ENCODE measurements around the gene LRRC4C. TPM values are rescaled to one million over a fixed set of nuclear protein-coding genes. Genes with fewer than 3 reads are reported as not detected.

LRRC4C gene
- total RNA-seq, 1 experiment from 2014 or later, result 0.72 TPM

DNA sequence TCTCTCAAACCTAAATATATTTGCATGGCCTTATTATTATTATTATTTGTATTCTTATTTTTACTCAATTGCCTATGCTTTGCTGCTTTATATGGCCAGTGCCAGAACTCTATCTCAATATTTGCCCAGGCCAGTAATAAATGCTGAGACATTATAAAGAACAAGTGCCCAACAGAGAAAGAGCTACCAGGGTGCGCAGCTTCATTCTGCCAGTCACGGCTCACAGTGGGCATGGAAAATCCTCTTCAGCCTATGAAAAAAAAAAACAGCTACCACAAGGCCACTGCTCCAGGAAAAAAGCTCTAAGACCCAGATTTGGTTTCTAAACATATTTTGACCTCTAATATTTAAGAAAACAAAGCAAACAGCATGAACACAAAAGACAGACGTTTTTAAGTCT, 1223.6 kb downstream of the LRRC4C start:
- no peaks in the 10 kb centered on the region for H3K36me3 Mint-ChIP-seq
- peaks cover 32% of the 10 kb centered on the region for H3K27me3 Mint-ChIP-seq (ENCODE audit: low read depth)
- H3K4me3 Mint-ChIP-seq, result no peak overlapping the region
- no peak for ATAC-seq
- H3K4me1 Mint-ChIP-seq, result peaks cover 2% of the 10 kb centered on the region
- ChIA-PET POLR2A (interaction anchor here (0.6 kb wide), 1 partner anchor 56 kb away, joined by 3 read pairs; no protein-coding TSS in a partner anchor), CTCF (interaction anchor here (1.4 kb wide), 1 partner anchor 58 kb away, joined by 6 read pairs; no protein-coding TSS in a partner anchor)
- no peak overlapping the region for H3K27ac Mint-ChIP-seq
- no peaks in the 10 kb centered on the region for H3K9me3 Mint-ChIP-seq
- TF ChIP-seq ZNF219 (CRISPR knock-in tag; IDR thresholded peaks at IDR 0.05; ENCODE audit: borderline replicate concordance), result no peak
- TF ChIP-seq SOX15 (CRISPR knock-in tag; IDR thresholded peaks at IDR 0.05), result no peak
- TF ChIP-seq, protein P1, sequence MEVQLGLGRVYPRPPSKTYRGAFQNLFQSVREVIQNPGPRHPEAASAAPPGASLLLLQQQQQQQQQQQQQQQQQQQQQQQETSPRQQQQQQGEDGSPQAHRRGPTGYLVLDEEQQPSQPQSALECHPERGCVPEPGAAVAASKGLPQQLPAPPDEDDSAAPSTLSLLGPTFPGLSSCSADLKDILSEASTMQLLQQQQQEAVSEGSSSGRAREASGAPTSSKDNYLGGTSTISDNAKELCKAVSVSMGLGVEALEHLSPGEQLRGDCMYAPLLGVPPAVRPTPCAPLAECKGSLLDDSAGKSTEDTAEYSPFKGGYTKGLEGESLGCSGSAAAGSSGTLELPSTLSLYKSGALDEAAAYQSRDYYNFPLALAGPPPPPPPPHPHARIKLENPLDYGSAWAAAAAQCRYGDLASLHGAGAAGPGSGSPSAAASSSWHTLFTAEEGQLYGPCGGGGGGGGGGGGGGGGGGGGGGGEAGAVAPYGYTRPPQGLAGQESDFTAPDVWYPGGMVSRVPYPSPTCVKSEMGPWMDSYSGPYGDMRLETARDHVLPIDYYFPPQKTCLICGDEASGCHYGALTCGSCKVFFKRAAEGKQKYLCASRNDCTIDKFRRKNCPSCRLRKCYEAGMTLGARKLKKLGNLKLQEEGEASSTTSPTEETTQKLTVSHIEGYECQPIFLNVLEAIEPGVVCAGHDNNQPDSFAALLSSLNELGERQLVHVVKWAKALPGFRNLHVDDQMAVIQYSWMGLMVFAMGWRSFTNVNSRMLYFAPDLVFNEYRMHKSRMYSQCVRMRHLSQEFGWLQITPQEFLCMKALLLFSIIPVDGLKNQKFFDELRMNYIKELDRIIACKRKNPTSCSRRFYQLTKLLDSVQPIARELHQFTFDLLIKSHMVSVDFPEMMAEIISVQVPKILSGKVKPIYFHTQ (CRISPR knock-in tag; IDR thresholded peaks at IDR 0.05), result no peak
- TF ChIP-seq GRHL2 (CRISPR knock-in tag; IDR thresholded peaks at IDR 0.05; ENCODE audit: insufficient replicate concordance, severe bottlenecking), result no peak
- TF ChIP-seq, protein P2, sequence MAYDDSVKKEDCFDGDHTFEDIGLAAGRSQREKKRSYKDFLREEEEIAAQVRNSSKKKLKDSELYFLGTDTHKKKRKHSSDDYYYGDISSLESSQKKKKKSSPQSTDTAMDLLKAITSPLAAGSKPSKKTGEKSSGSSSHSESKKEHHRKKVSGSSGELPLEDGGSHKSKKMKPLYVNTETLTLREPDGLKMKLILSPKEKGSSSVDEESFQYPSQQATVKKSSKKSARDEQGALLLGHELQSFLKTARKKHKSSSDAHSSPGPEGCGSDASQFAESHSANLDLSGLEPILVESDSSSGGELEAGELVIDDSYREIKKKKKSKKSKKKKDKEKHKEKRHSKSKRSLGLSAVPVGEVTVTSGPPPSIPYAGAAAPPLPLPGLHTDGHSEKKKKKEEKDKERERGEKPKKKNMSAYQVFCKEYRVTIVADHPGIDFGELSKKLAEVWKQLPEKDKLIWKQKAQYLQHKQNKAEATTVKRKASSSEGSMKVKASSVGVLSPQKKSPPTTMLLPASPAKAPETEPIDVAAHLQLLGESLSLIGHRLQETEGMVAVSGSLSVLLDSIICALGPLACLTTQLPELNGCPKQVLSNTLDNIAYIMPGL (CRISPR knock-in tag; IDR thresholded peaks at IDR 0.05), result no peak
- no peak for TF ChIP-seq ZBTB21 (CRISPR knock-in tag; IDR thresholded peaks at IDR 0.05; ENCODE audit: borderline replicate concordance)
- TF ChIP-seq, protein P3, sequence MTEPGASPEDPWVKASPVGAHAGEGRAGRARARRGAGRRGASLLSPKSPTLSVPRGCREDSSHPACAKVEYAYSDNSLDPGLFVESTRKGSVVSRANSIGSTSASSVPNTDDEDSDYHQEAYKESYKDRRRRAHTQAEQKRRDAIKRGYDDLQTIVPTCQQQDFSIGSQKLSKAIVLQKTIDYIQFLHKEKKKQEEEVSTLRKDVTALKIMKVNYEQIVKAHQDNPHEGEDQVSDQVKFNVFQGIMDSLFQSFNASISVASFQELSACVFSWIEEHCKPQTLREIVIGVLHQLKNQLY (CRISPR knock-in tag; IDR thresholded peaks at IDR 0.05), result no peak
- TF ChIP-seq, protein P4, sequence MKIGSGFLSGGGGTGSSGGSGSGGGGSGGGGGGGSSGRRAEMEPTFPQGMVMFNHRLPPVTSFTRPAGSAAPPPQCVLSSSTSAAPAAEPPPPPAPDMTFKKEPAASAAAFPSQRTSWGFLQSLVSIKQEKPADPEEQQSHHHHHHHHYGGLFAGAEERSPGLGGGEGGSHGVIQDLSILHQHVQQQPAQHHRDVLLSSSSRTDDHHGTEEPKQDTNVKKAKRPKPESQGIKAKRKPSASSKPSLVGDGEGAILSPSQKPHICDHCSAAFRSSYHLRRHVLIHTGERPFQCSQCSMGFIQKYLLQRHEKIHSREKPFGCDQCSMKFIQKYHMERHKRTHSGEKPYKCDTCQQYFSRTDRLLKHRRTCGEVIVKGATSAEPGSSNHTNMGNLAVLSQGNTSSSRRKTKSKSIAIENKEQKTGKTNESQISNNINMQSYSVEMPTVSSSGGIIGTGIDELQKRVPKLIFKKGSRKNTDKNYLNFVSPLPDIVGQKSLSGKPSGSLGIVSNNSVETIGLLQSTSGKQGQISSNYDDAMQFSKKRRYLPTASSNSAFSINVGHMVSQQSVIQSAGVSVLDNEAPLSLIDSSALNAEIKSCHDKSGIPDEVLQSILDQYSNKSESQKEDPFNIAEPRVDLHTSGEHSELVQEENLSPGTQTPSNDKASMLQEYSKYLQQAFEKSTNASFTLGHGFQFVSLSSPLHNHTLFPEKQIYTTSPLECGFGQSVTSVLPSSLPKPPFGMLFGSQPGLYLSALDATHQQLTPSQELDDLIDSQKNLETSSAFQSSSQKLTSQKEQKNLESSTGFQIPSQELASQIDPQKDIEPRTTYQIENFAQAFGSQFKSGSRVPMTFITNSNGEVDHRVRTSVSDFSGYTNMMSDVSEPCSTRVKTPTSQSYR (CRISPR knock-in tag; IDR thresholded peaks at IDR 0.05), result no peak
- TF ChIP-seq SP1 (CRISPR knock-in tag; conservative IDR thresholded peaks at IDR 0.05), result no peak
- TF ChIP-seq, protein P5, sequence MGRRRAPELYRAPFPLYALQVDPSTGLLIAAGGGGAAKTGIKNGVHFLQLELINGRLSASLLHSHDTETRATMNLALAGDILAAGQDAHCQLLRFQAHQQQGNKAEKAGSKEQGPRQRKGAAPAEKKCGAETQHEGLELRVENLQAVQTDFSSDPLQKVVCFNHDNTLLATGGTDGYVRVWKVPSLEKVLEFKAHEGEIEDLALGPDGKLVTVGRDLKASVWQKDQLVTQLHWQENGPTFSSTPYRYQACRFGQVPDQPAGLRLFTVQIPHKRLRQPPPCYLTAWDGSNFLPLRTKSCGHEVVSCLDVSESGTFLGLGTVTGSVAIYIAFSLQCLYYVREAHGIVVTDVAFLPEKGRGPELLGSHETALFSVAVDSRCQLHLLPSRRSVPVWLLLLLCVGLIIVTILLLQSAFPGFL (CRISPR knock-in tag; IDR thresholded peaks at IDR 0.05; ENCODE audit: borderline replicate concordance), result no peak
- TF ChIP-seq, protein P6, sequence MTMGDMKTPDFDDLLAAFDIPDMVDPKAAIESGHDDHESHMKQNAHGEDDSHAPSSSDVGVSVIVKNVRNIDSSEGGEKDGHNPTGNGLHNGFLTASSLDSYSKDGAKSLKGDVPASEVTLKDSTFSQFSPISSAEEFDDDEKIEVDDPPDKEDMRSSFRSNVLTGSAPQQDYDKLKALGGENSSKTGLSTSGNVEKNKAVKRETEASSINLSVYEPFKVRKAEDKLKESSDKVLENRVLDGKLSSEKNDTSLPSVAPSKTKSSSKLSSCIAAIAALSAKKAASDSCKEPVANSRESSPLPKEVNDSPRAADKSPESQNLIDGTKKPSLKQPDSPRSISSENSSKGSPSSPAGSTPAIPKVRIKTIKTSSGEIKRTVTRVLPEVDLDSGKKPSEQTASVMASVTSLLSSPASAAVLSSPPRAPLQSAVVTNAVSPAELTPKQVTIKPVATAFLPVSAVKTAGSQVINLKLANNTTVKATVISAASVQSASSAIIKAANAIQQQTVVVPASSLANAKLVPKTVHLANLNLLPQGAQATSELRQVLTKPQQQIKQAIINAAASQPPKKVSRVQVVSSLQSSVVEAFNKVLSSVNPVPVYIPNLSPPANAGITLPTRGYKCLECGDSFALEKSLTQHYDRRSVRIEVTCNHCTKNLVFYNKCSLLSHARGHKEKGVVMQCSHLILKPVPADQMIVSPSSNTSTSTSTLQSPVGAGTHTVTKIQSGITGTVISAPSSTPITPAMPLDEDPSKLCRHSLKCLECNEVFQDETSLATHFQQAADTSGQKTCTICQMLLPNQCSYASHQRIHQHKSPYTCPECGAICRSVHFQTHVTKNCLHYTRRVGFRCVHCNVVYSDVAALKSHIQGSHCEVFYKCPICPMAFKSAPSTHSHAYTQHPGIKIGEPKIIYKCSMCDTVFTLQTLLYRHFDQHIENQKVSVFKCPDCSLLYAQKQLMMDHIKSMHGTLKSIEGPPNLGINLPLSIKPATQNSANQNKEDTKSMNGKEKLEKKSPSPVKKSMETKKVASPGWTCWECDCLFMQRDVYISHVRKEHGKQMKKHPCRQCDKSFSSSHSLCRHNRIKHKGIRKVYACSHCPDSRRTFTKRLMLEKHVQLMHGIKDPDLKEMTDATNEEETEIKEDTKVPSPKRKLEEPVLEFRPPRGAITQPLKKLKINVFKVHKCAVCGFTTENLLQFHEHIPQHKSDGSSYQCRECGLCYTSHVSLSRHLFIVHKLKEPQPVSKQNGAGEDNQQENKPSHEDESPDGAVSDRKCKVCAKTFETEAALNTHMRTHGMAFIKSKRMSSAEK (CRISPR knock-in tag; IDR thresholded peaks at IDR 0.05; ENCODE audit: borderline replicate concordance), result no peak
- no peak for TF ChIP-seq TCF7 (CRISPR knock-in tag; IDR thresholded peaks at IDR 0.05; ENCODE audit: low read depth)
- TF ChIP-seq, protein P7, sequence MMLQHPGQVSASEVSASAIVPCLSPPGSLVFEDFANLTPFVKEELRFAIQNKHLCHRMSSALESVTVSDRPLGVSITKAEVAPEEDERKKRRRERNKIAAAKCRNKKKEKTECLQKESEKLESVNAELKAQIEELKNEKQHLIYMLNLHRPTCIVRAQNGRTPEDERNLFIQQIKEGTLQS (CRISPR knock-in tag; conservative IDR thresholded peaks at IDR 0.05), result no peak
- no peak for TF ChIP-seq ETV6 (CRISPR knock-in tag; IDR thresholded peaks at IDR 0.05)
- TF ChIP-seq, protein P8, sequence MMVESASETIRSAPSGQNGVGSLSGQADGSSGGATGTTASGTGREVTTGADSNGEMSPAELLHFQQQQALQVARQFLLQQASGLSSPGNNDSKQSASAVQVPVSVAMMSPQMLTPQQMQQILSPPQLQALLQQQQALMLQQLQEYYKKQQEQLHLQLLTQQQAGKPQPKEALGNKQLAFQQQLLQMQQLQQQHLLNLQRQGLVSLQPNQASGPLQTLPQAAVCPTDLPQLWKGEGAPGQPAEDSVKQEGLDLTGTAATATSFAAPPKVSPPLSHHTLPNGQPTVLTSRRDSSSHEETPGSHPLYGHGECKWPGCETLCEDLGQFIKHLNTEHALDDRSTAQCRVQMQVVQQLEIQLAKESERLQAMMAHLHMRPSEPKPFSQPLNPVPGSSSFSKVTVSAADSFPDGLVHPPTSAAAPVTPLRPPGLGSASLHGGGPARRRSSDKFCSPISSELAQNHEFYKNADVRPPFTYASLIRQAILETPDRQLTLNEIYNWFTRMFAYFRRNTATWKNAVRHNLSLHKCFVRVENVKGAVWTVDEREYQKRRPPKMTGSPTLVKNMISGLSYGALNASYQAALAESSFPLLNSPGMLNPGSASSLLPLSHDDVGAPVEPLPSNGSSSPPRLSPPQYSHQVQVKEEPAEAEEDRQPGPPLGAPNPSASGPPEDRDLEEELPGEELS (CRISPR knock-in tag; IDR thresholded peaks at IDR 0.05), result no peak
- no peak for TF ChIP-seq MYBL2 (CRISPR knock-in tag; IDR thresholded peaks at IDR 0.05)
- TF ChIP-seq GABPB1 (CRISPR knock-in tag; IDR thresholded peaks at IDR 0.05), result no peak
- no peak for TF ChIP-seq SMAD3 (CRISPR knock-in tag; IDR thresholded peaks at IDR 0.05; ENCODE audit: borderline replicate concordance)
- DNase-seq (ENCODE audit: low spot score), result no peak
